Measurements from ENCODE around the gene WFDC9.
"Not testable (repeated sequence)": the region's sequence is repeated elsewhere in the genome, so short reads cannot be mapped to it uniquely, and the experiment has no call there.

Gene WFDC9

GRCh38 chr20:45631184-45631583 lies at the start of gene WFDC9:
Gene WFDC9, minus strand, starts transcription at chr20:45631284. Its CDS starts 21,103 bp downstream, at chr20:45610181.
- TF ChIP-seq CTCF (conservative IDR thresholded peaks at IDR 0.05) = no peak
- H3K27ac ChIP-seq = no peak within 1 kb of the TSS

- no peak overlapping the region for H3K27ac ChIP-seq
- no peak for TF ChIP-seq CTCF (conservative IDR thresholded peaks at IDR 0.05)
Observed at GRCh38 chr20:45679650-45680049, 48.6 kb upstream of the WFDC9 start.

- no peak overlapping the region for H3K27ac ChIP-seq
- TF ChIP-seq CTCF (conservative IDR thresholded peaks at IDR 0.05) = no peak
Observed at GRCh38 chr20:45672765-45673164, 41.7 kb upstream of the WFDC9 start.

GRCh38 chr20:45670139-45670538 lies 39.1 kb upstream of the WFDC9 start, which contains the start of gene WFDC11:
Gene WFDC11, minus strand, starts transcription at chr20:45670239. Its CDS starts 19,639 bp downstream, at chr20:45650600.
- no peak within 1 kb of the TSS for H3K27ac ChIP-seq
- no peak for TF ChIP-seq CTCF (conservative IDR thresholded peaks at IDR 0.05)

GRCh38 chr20:45657038-45657437 lies 26.0 kb upstream of the WFDC9 start:
- H3K27ac ChIP-seq = not testable (repeated sequence)

GRCh38 chr20:45651726-45652125 lies 20.6 kb upstream of the WFDC9 start:
- H3K27ac ChIP-seq = not testable (repeated sequence)

- no peak overlapping the region for H3K27ac ChIP-seq
- no peak for TF ChIP-seq CTCF (conservative IDR thresholded peaks at IDR 0.05)
Observed at GRCh38 chr20:45649312-45649863, 18.3 kb upstream of the WFDC9 start.

GRCh38 chr20:45647441-45648050 lies 16.5 kb upstream of the WFDC9 start:
- H3K27ac ChIP-seq = no peak overlapping the region
- TF ChIP-seq CTCF (conservative IDR thresholded peaks at IDR 0.05) = no peak
